GM19455 (cell line): ENCODE measurements around the gene GPHN.

Source experiments
- ATAC-seq: cut with Tn5 transposase; IDR thresholded peaks from one replicate; pipeline ENCODE4 v1.9.1; 2021; ENCODE audit not compliant: unreplicated experiment

GPHN gene

DNA sequence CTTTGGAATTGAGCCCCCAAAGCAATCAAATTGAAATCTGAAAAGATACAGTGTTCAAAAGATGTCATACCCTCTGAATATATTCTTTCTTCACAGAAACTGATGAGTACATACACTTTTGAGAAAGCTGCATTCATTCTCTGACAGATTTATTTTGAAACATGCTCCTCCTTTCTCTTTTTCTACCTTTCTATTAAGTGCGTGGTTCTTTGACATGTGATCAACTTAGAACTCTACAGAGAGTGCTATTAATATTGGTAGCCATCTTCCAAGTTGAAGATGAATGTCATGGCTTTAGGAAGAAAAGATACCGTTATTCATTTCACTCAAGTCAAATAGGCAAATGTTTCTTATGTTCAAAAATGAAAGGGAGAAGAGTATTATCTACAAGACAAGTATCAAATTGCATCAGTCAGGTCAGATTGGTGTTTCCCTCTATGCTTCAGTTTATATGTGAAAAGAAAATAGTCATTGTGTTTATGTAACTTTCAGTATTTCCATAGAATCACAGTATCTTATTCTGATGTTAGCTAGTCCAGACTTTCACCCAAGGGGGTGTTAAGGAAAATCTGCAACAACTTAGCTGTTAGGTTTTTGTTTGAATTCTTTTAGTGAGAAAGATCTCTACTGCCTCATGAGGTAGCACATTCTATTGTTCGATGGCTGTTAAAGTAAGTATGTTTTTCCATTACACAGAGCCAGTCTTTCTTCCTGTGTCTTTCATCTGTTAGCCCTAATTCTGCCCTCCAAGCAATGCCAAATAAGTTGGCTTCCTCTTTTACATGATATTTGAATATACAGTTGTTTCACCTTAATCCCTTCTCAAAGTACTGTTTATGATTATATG is 625.9 kb downstream of the GPHN start:
- ATAC-seq = no peak

DNA sequence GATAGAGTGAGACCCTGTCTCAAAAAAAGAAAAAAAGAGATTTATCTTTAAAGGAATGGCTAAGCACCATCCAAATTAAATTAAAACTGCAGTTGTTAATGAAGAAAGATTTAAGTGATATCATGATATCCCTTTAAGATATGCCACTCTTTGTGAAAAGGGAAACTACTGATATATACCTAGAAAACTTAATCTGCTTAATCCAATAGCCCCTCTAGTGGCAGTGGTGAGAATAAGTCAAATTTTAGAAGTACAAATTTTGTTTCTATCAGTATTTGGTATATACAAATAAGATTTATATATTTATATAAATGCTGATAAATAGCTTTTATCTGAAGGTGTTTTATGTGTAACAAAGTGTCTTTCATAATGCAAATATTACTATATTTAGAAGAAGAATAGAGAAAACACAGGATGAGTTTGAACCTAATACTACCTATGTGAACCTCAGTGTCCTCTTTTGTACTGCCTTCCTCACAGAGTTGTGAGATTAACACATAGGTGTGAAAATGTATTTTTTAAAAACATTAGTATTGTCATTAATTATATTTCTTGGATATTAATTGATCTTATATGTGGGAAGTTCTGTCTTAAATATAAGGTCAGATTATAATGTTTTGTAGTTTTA is 629.9 kb downstream of the GPHN start:
- no peak for ATAC-seq

DNA sequence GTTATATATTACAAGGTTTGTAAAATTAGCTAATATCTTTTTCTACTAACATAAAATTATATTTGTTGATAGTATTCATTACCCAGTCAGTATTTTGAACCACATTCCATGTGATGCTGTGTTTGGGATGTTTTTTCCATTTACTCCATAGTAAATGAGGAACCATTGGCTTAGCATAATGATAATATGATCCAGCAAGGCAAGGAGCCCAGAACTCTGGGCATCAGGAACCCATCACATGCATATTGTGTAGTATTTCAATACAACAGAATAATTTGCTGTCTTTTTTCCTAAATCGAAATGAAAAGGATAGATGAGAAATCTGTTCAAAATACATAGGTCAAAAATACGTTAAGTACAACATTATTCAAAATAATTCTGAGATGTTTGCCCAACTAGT is 632.6 kb downstream of the GPHN start:
- no peak for ATAC-seq

DNA sequence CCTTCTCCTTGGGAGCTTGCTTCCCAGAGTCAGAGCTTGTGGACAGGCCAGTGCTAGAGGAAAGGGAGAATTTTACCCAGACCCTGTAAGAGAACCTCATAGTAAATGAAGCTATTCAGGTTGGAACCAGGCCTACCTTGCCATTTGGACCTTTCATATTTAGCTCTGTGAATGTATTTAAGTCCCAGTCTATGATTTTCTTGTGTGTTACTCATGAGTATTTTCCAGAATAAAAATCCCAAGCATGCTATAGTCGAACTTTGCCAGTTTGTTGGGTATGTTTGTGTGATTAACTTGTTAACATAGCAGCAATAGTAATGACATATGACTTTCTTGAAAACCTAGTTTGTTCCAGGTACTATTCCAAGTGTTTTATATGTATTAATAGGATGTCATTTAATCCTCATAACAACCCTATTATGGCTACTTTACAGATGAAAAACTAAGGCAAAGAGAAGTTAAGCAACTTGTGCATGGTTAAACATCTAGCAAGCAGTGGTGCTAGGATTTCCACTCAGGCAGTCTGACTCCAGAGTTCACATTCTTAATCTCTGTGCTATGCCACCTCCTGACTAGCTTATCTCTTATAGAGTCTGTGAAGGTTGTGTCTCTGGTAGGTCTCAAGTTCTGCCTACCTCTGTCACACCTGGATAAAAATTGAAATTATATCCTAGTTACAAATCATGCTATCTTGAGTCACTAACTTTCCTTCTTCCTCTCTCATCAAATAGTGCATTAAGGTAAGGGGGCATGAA is 633.4 kb downstream of the GPHN start:
- ATAC-seq = no peak

DNA sequence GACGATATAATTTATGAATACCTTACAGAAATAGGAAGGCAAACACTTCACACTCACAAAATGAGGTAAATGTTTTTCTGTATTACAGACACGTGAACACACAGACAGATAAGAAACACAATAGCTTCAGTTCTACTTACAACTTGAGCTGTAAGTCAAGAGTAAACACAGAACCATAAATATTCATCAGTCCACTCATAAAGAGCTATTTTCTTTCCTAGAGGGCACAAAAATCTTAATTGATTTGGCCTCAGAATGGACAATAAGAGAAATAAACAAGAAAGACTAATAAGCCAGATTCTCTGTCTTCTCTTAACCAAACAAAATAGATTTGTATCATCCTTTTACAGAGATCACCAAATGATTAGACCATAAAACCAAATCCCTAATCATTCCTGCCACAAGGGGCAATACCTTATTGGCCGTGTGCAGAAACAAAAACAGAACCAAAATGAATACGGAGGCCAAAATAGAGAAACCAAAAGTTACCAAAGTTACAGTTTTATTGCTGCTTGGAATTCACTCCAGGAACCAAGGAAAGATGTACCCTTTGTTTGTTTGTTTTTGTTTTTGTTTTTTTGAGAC is 643.2 kb downstream of the GPHN start:
- ATAC-seq = no peak

DNA sequence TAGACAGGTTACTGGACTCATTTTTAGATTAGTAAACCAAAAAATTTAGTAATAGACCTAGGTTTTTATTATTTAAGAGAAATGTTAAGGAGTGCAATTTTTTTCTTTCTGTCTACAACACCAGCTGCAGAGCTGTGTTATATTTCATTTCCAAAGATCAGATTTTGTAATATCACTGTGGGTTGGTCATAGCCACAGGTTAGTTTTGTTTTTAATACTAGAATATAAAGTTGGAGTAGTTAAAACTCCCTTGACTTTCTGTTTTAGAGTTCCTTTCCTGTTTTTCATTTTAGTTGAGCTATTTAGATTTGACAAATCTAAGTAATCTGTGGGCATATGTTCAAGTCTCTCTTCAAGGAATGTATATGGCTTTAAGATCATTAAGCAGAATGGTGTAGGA is 650.6 kb downstream of the GPHN start:
- no peak for ATAC-seq

DNA sequence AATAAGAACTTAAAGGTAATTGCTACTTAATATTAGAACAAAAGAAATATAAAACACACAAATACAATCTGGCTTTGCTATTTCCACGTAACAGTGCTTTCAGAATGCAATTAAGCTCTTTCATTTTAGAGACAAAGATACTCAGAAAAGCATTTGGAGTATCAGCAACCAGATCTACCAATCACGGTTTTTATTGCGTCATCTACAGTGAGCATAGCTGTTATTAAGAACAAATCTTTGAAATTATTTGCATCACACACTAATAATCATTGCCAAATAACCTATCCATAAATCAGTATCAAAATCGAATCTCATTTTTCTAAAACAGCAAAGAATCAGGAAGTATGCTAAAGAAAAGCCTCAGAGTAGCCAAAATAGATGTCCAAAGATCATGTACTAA is 654.4 kb downstream of the GPHN start:
- ATAC-seq = no peak

- ATAC-seq = no peak
Measured at GRCh38 chr14:67166450-67166853, 658.5 kb downstream of the GPHN start.

GRCh38 chr14:67167420-67168109 is 659.6 kb downstream of the GPHN start:
- no peak for ATAC-seq

DNA sequence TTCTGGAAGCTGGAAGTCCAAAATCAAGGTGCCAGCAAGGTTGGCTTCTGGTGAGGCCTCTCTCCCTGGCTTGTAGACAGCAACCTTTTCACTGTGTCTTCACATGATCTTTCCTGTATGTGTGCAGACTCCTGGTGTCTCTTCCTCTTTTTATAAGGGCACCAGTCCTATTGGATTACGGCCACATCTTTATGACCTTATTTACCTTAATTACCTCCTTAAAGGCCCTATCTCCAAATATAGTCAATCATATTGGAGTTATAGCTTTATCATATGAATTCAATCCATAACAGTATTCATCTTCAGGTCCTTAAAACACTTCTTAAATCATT is 660.1 kb downstream of the GPHN start:
- ATAC-seq = no peak

- ATAC-seq = no peak
Measured at GRCh38 chr14:67170660-67171059, 662.7 kb downstream of the GPHN start.

DNA sequence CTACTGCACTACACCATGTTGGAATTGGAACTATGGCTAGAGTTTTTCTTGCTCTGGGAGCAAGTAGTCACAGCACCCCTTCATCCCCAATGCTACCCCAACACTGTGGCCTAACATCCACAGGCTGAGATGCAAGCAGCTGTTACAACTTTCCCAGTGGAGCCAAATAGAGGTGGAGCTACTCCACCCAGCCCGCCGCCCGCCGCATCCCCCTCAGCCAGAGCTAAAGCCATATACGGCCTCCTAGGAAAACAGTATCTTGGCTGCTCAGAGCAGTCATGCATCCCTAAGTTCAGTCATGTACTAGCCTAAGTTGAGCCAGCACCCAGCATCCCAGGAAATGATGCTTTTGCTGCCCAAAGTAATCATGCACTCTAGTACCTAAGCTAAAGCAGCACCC is 664.1 kb downstream of the GPHN start:
- no peak for ATAC-seq

DNA sequence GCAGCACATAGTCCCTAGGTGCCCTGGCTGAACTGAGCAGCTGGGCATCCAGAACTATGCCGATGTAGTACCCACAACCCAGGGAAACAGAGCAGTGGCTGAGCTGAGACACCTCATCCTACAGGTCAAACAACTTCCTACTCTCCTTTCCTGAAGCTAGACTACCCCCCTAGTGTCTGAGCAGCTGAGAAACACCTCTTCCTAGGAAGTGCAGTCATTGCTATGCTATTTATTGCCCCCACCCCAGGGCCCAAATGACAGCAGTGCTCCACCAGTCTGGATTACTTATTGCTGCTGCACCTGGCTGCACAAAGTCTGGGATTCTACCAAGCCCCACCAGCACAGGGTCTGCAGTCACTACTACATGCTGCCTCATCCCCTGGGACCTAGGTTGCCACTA is 664.6 kb downstream of the GPHN start:
- ATAC-seq = no peak

- no peak for ATAC-seq
Measured at GRCh38 chr14:67173719-67174118, 665.8 kb downstream of the GPHN start.

DNA sequence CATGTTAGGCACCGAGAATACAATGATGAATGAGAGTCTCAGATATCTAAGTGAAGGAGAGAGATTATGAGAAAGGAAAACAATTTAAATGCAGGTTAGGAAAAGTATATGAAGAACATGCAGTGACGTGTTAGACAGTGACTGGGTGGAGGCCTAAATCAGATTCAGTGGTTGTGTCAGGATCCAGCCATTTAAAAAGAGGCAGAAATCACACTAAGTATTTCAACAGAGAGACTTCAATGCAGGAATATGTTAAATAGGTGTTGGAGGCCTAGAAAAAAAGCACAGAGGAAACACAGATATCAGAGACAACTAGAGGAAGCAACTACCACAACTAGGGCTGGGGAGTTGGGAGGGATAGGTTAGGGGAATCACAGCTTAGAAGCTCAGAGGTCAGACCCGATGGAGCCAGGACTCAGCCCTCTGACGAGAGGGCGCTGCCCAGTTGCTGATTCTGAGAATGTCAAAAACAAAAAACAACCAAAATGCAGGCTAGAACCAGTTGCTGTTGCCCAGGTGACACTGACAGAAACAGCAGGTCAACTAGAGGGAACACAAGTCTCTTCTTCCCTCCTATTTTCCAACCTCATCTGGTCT is 678.3 kb downstream of the GPHN start:
- ATAC-seq = no peak

GRCh38 chr14:67186789-67187584 is 679.0 kb downstream of the GPHN start:
- no peak for ATAC-seq

DNA sequence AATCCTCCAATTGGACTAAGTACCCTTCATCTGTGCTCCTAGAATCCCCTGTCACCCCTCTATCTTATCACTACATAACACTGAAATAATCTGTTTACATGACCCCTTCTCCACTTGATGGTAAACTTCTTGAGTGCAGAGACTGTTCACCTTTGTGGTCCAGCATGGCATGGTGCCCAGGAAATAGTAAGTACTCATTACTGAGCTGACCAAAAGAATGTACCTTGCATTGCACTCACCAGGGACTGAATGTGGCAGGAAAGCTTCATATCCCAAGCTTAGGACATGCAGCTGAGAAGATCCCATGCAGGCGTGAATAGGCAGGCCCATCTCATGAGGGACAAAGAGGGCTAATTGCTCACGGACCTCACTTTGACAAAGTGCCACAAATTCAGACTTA is 679.9 kb downstream of the GPHN start:
- ATAC-seq = no peak

DNA sequence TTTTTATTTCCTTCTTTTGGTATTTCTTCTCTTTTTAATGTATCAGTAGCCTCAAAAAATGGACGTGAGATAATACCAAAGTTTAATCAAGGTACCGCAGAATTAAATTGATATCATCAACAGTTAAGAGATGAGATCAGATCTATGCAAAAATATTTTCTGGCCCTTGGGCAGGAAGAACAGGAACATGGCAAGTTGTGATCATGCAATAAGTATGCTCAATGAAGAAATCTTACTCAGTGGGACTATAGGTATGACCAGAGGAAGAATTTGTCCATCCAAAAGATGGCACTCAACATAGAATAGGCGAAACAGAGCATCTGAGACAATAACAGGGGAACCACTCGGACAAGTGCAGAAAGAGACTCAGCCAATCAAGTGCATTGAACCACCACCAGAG is 680.4 kb downstream of the GPHN start:
- ATAC-seq = no peak

DNA sequence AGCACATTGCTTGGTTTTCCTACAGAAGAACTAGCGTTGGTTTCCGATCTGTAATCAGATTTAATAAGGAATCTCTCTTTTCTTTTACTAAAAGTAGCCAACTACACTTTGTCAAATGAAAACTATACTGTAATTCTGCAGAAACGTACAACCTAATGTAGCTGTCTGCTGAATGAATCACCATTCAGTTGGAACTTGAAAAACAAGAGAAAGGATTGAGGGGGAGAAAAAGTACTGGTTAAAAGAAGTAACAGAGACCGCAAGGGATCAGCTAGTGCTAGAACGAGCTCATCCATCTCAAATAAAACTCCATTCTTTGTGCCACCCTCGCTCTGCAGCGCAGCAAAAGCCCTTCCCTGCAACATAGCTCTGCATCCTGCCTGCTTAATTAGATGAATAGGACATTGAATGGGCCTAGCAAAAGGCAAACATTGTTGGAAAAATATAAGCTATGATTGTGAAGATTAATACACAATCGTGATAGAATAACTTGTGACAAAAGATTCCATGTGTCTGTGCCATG is 683.9 kb downstream of the GPHN start:
- ATAC-seq = no peak

- no peak for ATAC-seq
Measured at GRCh38 chr14:67192366-67192765, 684.4 kb downstream of the GPHN start.
